ENCODE data around the gene NDUFV3.
"Not testable (repeated sequence)": the region's sequence is repeated elsewhere in the genome, so short reads cannot be mapped to it uniquely, and the experiment has no call there.

Gene NDUFV3

GRCh38 chr21:42863504-42863870 lies 29.6 kb upstream of the NDUFV3 start:
- no peak for TF ChIP-seq CTCF (IDR thresholded peaks at IDR 0.05; ENCODE audit: insufficient read depth, missing control alignments)
- DNase-seq (ENCODE audit: insufficient read length, low spot score) = no peak
- FAIRE-seq = no peak

GRCh38 chr21:42864286-42864685 lies 28.8 kb upstream of the NDUFV3 start:
- DNase-seq (ENCODE audit: insufficient read length, low spot score) (no peak), FAIRE-seq (no peak)
- TF ChIP-seq CTCF (IDR thresholded peaks at IDR 0.05; ENCODE audit: insufficient read depth, missing control alignments) = no peak

GRCh38 chr21:42864815-42865775 lies 28.0 kb upstream of the NDUFV3 start:
- DNase-seq (ENCODE audit: insufficient read length, low spot score) (no peak), FAIRE-seq (no peak)
- no peak for TF ChIP-seq CTCF (IDR thresholded peaks at IDR 0.05; ENCODE audit: insufficient read depth, missing control alignments)

- no peak for DNase-seq (ENCODE audit: insufficient read length, low spot score)
- TF ChIP-seq CTCF (IDR thresholded peaks at IDR 0.05; ENCODE audit: insufficient read depth, missing control alignments) = no peak
- FAIRE-seq = no peak
These were observed 27.3 kb upstream of the NDUFV3 start for GRCh38 chr21:42865776-42866160.

- DNase-seq (ENCODE audit: insufficient read length, low spot score) (no peak), FAIRE-seq (no peak)
- no peak for TF ChIP-seq CTCF (IDR thresholded peaks at IDR 0.05; ENCODE audit: insufficient read depth, missing control alignments)
These were observed 24.9 kb upstream of the NDUFV3 start for GRCh38 chr21:42868196-42868595.

GRCh38 chr21:42873096-42873495 lies 20.0 kb upstream of the NDUFV3 start:
- DNase-seq (ENCODE audit: insufficient read length, low spot score) (no peak), FAIRE-seq (no peak)
- no peak for TF ChIP-seq CTCF (IDR thresholded peaks at IDR 0.05; ENCODE audit: insufficient read depth, missing control alignments)

GRCh38 chr21:42875811-42876210 lies 17.3 kb upstream of the NDUFV3 start:
- not testable (repeated sequence) for DNase-seq (ENCODE audit: insufficient read length, low spot score); FAIRE-seq

All from D721Med (cell line).